Left lung (tissue), 10 donors: Measurements from ENCODE around the gene TARS2. TPM values are rescaled to one million over a fixed set of nuclear protein-coding genes. Genes with fewer than 3 reads are reported as not detected.

Experiments
- ATAC-seq: fragments of 200-7000 bp; cut with Tn5 transposase; one replicate; pipeline ENCODE4 v1.9.1; 2020; ENCODE audit warnings: moderate library complexity
- DNase-seq, 4 donors: peaks; one replicate each; pipeline ENCODE4 v3.0.0-alpha.2; 2013 to 2020
- H3K27ac ChIP-seq, 2 donors: fragments of 200-600 bp; sonication (generic) in 1 of 2; one replicate each; pipeline versions ENCODE4 v1.5.0 to v1.8.0; 2020 to 2021
- H3K27me3 ChIP-seq, 2 donors: fragments of 200-600 bp; sonication (generic) in 1 of 2; one replicate each; pipeline versions ENCODE4 v1.5.0 to v1.8.0; 2020 to 2021
- H3K36me3 ChIP-seq, 2 donors: fragments of 200-600 bp; sonication (generic) in 1 of 2; one replicate each; pipeline versions ENCODE4 v1.5.0 to v1.8.0; 2020 to 2021
- H3K4me1 ChIP-seq, 2 donors: fragments of 200-600 bp; one replicate each; pipeline ENCODE4 v1.8.0; 2021
- H3K4me3 ChIP-seq, 2 donors: fragments of 200-600 bp; sonication (generic) in 1 of 2; one replicate each; pipeline versions ENCODE4 v1.5.0 to v1.8.0; 2020 to 2021; ENCODE audit warnings: mild to moderate bottlenecking in 1 of 2
- H3K9me3 ChIP-seq, 2 donors: fragments of 200-600 bp; sonication (generic) in 1 of 2; one replicate each; pipeline versions ENCODE4 v1.5.0 to v1.8.0; 2020 to 2021
- intact Hi-C, 2 donors: fragments of 100-400 bp; cut with DNase I; formaldehyde crosslinking; loops; one replicate each; pipeline versions ENCODE4 v1.11.2 to v1.14.2; 2022
- polyA plus RNA-seq, 6 donors: library from polyadenylated mRNA; unstranded; fragments of 120-200 nt; gene quantifications; one replicate each; pipeline ENCODE4 v1.2.1, GENCODE V29; 2013; ENCODE audit not compliant: insufficient read length in 6 of 6
- total RNA-seq, 2 donors: library from RNA; stranded (reverse); fragmentation: NEBNext Ultra II Directional; extraction: Animal tissue kit (Norgen Biotek cat#: 25700); gene quantifications; one replicate each; pipeline ENCODE4 v1.2.1, GENCODE V29; 2021
- TF ChIP-seq, protein P1 (sequence below), 2 donors: fragments of 200-600 bp; sonication (generic) in 1 of 2; IDR thresholded peaks; one replicate each; pipeline versions ENCODE4 v1.5.0 to v1.8.0; 2021; ENCODE audit warnings: antibody characterized with exemption in 2 of 2
- donor health status: DM: no; HTN: yes; CAD: no.
- donor health status: DM: no; HTN: no; CAD: no.

Gene TARS2
- total and polyA plus RNA-seq, 8 donors: 18.5 to 29.4 (median 26.0) TPM

DNA sequence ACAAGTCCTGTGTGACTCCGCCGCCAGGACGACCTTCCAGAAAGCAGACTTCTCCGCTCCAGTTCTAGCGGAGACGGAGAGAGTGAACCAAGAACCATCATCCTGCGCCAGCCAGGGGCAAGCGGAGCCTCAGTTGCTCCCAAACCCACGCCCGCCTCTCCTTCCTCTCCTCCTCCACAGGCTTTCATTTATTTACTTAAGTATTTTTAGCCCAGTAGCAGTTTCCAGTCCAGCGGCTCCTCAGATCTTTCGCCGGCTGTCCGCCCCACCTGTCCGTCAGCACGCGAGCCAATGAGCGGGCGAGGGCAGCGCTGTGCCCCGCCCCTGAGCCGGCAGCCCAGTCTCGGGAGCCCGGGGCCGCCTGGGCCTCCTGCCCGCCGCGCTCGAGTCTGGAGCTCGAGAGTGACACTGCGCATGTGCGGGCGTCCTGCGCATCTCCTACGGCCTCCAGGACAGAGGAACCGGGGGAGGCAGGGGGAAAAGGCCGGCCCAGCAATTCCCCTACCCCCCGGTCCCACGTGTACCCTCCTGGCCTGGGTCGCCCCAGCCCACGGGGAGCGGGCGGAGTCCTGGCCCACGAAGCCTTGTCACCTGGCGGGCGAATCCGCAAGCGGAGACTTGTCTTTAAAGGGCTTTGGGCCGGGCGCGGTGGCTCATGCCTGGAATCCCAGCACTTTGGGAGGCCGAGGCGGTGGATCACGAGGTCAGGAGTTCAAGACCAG lies 28.3 kb downstream of the TARS2 start, which contains the start of gene FALEC:
FALEC (plus strand) TSS at position 425 of the 722 bp plus-strand sequence.
- intact Hi-C loops: no loop called here
- Histone ChIP-seq H3K9me3 (no peaks in the 10 kb centered on the region), H3K4me1 (peaks cover 4 to 18% of the 10 kb centered on the region in 2 donors), H3K4me3 (peak within 1 kb of the TSS; percentile 57 to 66), H3K27ac (peak within 1 kb of the TSS; percentile 75 to 84), H3K36me3 (peaks cover 0 to 11% of the 10 kb centered on the region in 2 donors), H3K27me3 (no peaks in the 10 kb centered on the region)
- peak; percentile 93 to 100 (median 98) for DNase-seq
- TF ChIP-seq, protein P1, sequence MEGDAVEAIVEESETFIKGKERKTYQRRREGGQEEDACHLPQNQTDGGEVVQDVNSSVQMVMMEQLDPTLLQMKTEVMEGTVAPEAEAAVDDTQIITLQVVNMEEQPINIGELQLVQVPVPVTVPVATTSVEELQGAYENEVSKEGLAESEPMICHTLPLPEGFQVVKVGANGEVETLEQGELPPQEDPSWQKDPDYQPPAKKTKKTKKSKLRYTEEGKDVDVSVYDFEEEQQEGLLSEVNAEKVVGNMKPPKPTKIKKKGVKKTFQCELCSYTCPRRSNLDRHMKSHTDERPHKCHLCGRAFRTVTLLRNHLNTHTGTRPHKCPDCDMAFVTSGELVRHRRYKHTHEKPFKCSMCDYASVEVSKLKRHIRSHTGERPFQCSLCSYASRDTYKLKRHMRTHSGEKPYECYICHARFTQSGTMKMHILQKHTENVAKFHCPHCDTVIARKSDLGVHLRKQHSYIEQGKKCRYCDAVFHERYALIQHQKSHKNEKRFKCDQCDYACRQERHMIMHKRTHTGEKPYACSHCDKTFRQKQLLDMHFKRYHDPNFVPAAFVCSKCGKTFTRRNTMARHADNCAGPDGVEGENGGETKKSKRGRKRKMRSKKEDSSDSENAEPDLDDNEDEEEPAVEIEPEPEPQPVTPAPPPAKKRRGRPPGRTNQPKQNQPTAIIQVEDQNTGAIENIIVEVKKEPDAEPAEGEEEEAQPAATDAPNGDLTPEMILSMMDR (IDR thresholded peaks at IDR 0.05): peak in 1 of 2 donors; percentile 14
- ATAC-seq: peak; percentile 99

DNA sequence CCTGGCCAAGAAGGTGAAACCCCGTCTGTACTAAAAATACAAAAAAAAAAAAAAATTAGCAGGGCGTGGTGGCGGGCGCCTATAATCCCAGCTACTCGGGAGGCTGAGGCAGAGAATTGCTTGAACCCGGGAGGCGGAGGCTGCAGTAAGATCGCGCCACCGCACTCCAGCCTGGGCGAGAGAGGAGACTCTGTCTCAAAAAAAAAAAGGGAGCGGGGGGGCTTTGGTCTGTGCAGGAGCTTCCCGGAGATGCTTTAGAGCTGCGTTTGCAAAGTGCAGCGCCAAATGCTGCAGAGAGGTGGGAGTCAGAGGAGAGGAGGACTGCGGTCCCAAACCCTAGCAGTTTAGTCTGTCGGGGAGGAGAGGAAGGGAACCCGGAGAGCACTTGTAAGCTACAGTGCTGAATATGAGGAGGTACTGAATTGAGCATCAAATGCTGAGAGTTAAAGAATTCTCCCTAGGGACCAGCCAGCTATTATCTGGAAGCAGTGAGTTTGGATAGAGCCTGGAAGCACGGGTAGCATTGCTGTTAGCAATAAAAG lies 28.9 kb downstream of the TARS2 start:
- Histone ChIP-seq H3K4me1 (peaks cover 4 to 18% of the 10 kb centered on the region in 2 donors), H3K4me3 (peak overlapping the region; percentile 57 to 66), H3K36me3 (peaks cover 0 to 11% of the 10 kb centered on the region in 2 donors), H3K9me3 (no peaks in the 10 kb centered on the region), H3K27me3 (no peaks in the 10 kb centered on the region), H3K27ac (peak overlapping the region; percentile 75 to 84)
- ATAC-seq: peak; percentile 4
- intact Hi-C loops: no loop called here
- no peak for DNase-seq
- TF ChIP-seq, protein P1 (IDR thresholded peaks at IDR 0.05): no peak

DNA sequence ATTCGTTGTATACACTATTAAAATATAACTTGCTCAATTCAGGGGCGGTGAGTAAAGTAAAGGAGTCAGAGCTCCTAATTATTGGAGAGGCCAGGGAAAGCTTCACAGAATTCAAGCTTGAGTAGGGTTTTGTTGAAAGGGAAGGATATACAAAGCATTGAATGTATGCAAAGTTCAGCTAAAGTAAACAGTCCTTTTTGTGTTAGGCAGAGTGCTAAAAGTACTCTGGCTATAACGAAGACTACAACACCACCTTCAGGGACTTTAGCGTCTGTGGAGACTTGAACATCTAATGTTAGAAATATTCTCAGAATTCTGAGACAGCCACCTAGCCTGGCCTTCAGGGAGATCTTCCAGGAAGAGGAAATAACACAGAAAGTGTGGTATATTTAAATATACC lies 29.4 kb downstream of the TARS2 start:
- Histone ChIP-seq H3K4me3 (peak overlapping the region in 1 of 2 donors; percentile 57), H3K9me3 (no peaks in the 10 kb centered on the region), H3K36me3 (peaks cover 0 to 7% of the 10 kb centered on the region in 2 donors), H3K4me1 (peaks cover 4 to 18% of the 10 kb centered on the region in 2 donors), H3K27ac (no peak overlapping the region), H3K27me3 (no peaks in the 10 kb centered on the region)
- DNase-seq (no peak), ATAC-seq (peak; percentile 39)
- intact Hi-C loops: no loop called here
- TF ChIP-seq, protein P1 (IDR thresholded peaks at IDR 0.05): no peak

DNA sequence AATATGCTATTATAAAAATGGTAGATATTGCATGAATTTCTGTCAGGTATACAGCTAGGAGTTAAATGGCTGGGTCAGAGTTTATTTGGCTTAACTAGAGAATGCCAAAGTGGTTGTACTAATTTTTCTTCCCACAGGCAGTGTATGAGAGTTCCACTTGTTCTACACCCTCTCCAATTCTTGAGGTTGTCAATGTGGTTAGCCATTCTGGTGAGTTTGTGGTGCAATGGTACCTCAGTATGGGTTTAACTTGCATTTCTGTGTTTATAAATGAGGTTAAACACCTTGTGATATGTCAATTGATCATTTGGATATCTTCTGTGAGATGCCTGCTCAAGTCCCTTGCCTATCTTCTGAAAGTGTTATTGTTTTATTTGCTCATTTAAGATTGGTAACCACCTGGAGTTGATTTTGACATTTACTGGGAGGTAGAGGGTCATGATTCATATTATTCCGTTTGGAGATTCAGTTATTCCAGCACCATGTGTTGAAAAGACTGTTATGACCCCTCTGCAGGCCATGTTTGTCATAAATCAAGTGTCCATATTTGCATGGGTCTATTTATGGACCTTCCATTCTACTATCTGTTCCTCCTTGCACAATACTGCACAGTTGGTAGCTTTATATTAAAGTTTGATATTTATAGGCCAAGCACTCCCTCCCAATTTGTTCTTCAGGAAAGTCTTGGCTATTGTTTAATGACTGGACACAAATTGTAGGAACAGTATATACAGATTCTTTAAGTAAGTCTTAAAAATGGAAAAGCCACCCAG lies 34.2 kb downstream of the TARS2 start:
- DNase-seq: no peak
- TF ChIP-seq, protein P1 (IDR thresholded peaks at IDR 0.05): no peak
- Histone ChIP-seq H3K27me3 (no peaks in the 10 kb centered on the region), H3K9me3 (no peaks in the 10 kb centered on the region), H3K27ac (no peak overlapping the region), H3K36me3 (no peaks in the 10 kb centered on the region), H3K4me3 (no peak overlapping the region), H3K4me1 (peaks cover 2 to 4% of the 10 kb centered on the region in 2 donors)
- intact Hi-C loops: loop anchor here in 1 of 2 donors (10.0 kb wide), 1 partner anchor 47 kb away; no protein-coding TSS in a partner anchor
- ATAC-seq: no peak
